Measurements from ENCODE around the gene BRD7.
A peak's percentile ranks its signal among the peaks of the same experiment; 100 is the strongest.

Gene BRD7

GRCh38 chr16:50368410-50369132, at the start of gene BRD7:
Gene BRD7, minus strand, starts transcription at chr16:50368988. Its CDS starts 214 bp downstream, at chr16:50368774.
- peak; percentile 68 for DNase-seq

DNA sequence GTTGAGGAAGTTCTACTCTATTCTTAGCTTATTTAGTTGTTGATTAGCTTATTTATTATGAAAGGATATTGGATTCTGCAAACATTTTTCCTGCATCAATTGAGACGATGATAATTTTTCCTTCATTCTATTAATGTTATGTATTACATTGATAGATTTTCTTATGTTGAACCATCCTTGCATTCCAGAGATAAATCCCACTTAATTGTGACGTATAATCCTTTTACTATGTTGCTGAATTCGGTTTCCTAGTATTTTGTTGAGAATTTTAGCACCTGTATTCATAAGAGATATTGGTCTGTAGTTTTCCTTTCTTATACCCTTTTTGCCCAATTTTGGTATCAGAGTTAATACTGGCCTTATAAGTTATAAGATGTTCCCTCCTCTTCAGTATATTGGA, 47.6 kb upstream of the BRD7 start:
- DNase-seq = no peak

GRCh38 chr16:50414152-50414551, 45.4 kb upstream of the BRD7 start:
- DNase-seq = no peak

GRCh38 chr16:50411034-50411433, 42.2 kb upstream of the BRD7 start:
- DNase-seq = no peak

DNA sequence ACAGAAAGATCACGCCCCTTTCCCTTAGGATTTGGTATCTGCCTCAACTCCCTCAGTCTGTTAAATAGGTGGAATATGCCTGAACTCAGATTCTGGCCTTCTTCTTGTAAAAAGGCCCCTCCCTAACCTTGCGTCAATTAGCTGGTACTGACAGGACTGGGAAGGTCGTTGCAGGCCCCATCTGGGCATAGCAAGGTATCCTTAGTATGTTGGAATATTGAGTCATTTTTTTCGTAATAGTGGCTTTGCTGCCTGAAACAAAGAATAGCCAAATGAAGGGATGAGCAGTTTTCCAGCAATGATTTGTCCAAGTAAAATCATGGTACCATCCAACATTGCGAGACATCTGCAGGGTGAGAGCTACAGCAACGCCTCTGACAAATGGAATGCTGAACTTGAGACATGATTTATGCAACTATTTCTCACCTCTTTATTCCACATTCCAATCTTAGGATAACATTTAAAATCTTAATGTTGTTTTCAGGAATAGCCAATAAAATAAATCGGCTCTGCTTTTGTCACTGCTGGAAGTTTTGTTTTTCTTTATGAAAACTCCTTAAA, 39.3 kb upstream of the BRD7 start:
- DNase-seq = no peak

- DNase-seq = no peak
Measured at GRCh38 chr16:50407351-50407750, 38.6 kb upstream of the BRD7 start.

- no peak for DNase-seq
Measured at GRCh38 chr16:50403491-50403890, 34.7 kb upstream of the BRD7 start.

GRCh38 chr16:50402298-50402895, 33.6 kb upstream of the BRD7 start:
- no peak for DNase-seq

DNA sequence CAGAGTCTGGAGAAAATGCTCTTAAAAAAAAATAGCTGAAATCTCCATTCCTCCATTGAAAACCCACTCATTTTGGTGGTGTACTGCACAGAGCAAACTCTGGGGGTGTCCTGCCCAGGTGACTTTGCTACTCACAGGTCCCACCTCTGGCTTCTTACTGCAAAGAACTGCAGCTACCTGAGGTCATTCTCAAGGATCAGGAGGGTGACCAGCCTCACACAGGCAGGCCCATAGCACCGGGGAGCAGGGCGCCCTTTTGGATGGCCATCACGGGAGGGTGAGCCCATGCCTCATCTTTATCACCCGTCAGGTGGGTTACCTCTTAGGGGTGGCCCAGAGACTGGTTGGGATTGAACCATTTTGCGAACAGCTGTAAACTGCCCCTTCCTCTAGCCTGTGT, 32.6 kb upstream of the BRD7 start:
- DNase-seq = no peak

GRCh38 chr16:50400967-50401348, 32.2 kb upstream of the BRD7 start:
- no peak for DNase-seq

GRCh38 chr16:50400312-50400966, 31.7 kb upstream of the BRD7 start:
- DNase-seq = no peak

GRCh38 chr16:50399411-50399810, 30.6 kb upstream of the BRD7 start:
- DNase-seq = no peak

GRCh38 chr16:50398336-50398735, 29.5 kb upstream of the BRD7 start:
- no peak for DNase-seq

DNA sequence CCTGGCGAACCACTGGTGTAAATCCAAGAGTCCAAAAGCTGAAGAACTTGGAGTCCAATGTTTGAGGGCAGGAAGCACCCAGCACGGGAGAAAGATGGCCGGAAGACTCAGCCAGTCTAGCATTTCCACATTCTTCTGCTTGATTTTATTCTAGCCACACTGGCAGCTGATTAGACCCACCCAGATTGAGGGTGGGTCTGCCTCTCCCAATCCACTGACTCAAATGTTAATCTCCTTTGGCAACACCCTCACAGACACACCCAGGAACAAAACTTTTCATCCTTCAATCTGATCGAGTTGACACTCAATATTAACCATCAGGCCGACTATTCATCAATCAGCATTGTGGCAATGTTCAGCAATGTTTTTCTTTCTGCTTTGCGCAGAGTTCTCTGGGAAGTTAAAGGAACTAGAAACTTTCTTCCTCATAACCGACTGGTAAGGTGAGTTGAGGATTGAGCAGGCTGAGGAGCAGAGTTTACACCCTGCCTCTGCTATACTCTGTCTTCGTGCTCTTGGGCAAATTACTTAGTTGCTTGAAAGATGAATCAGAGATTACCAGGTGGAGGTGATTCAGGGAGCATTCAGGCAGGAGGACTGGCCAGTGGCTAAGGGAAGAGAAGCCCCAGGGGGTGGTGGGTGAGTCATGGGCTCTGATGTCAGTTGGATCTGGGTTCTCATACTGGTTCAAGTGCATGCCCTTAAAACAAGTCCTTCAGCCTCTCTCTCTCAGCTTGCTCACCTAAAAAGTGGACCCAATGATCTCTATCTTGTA, 28.2 kb upstream of the BRD7 start:
- DNase-seq = peak; percentile 14

DNA sequence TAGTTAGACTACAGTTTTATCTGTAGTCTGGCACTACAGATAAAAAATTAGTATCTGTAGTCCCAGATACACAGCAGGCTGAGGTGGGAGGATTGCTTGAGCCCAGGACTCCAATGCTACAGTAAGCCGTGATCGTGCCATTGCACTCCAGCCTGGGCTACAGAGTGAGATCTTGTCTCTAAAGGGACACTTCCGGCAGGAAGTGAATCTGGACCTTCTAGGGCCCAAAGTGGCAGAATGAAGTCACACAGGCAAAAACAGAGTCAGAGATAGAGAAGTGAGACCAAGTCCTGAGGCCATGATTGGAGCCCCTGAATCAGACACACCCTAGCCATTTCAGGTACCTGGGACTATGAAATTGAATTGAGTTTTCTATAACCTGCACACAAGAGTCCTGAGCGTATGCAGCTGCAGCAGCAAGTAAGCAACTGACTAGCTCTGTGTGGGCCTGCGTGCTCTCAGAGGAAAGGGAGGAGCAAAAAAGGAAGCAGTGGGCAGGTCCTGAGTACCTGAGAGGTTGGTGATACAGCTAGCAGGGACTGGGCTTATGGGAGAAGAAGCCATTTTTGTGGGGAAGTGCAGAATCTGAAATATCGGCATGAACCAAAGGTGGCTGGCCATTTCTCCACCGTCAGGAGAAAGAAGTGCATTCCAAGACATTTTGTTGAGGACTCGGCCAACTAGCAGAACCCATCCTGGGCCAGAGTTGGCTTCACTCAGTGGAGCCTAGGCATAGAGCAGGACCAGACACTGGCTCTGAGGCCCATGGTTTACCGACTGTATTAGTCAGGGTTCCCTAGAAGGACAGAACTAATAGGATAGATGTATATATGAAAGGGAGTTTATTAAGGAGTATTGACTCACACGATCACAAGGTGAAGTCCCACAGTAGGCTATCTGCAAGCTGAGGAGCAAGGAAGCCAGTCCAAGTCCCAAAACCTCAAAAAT, 27.2 kb upstream of the BRD7 start:
- peak; percentile 22 for DNase-seq

DNA sequence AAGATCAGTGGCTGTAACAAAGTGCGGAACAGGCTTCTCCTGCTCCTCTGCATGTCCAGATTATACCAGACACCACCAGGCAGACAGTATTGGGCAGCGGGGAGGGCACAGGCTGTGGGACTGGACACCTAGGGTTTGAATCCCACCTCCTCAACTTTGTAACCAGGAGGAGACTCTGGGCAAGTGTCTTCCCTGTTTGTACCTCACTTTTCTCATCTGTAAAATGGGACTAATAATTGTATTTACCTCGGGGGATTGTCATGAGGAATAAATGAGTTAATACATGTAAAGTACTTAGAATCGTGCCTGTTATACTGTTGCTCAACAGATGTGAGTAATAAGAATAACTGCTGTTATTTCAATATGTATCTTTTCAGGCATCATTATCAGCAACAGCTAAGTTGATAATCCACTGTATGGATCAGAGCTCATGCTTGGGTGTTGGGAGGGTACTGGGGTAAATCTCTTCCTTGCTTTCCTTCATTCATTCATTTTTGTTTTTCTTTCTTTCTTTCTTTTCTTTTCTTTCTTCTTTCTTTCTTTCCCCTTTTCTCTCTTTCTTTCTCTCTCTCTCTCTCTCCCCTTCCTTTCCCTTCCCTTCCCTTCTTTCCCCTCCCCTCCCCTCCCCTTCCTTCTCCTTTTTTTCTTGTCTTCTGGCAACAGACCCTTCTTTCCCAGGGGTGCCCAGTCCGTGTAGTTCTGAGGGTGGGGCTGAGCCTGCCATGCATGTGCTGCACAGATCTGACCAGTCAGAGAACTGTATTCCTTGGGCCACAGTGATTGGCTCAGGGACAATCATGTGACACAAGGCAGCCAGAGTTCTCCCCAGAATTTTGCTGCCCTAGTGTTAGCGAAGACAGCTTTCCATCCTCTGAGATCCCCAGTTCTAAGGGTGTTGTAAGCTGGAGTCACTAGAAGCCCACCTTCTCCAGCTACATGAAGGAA, 25.3 kb upstream of the BRD7 start:
- DNase-seq = no peak

- no peak for DNase-seq
Measured at GRCh38 chr16:50393416-50393815, 24.6 kb upstream of the BRD7 start.

GRCh38 chr16:50390914-50391716, 22.3 kb upstream of the BRD7 start:
- no peak for DNase-seq

DNA sequence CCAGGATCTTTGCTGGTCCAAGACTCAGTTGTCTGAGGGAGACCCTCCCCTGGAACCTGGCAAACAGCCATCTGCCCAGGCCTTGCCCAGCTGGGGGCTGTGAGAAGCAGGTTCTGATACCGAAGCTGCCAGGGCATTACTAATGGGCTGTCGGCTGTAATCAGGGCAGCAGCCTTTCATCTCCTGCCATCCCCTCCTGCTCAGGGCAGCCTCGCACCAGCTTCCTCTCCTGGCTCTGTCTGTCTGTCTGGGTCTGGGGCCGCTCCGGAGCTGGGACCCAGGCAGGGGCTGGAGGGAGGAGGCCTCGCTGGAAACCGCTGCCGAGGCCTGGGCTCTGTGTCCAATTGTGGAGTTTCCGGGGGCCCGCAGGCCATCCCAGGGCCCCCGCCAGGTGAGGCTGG, 21.6 kb upstream of the BRD7 start:
- no peak for DNase-seq

- no peak for DNase-seq
Measured at GRCh38 chr16:50389900-50390299, 21.1 kb upstream of the BRD7 start.
